VCaP (cell line): ENCODE results near the gene EFTUD2.

Experiments
- H3K27ac ChIP-seq: fragments of 450-650 bp; 2 replicates; pipeline ENCODE4 v1.5.1; 2017
- CTCF ChIP-seq: fragments of 450-650 bp; conservative IDR thresholded peaks from 2 replicates; pipeline ENCODE4 v1.5.1; 2017; ENCODE audit warnings: mild to moderate bottlenecking, moderate library complexity

Gene EFTUD2

DNA sequence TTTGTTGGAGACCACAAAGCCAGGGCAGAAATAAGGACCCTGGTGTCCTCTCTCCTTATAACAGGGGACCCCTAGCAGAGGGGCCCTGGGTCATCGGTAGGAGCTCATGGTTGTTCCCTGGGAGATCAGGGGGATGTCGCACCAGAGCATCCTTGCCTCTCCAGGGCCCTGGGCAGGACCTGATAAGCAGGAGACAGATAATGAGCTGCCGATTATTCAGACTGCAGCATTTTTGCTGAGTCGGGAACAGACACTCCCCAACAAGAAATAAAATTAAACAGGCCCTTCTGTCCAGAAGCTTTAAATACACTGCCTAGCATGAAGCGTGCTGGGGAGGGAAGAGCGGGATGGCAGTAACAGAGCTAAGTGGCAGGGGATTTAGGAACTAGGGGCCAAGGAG is 31.4 kb upstream of the EFTUD2 start:
- H3K27ac ChIP-seq = no peak overlapping the region
- TF ChIP-seq CTCF = no peak

- TF ChIP-seq CTCF = no peak
- H3K27ac ChIP-seq = no peak overlapping the region
Observed at GRCh38 chr17:44928950-44929720, 29.9 kb upstream of the EFTUD2 start.

- no peak overlapping the region for H3K27ac ChIP-seq
- TF ChIP-seq CTCF = no peak
Observed at GRCh38 chr17:44928136-44928535, 28.9 kb upstream of the EFTUD2 start.

DNA sequence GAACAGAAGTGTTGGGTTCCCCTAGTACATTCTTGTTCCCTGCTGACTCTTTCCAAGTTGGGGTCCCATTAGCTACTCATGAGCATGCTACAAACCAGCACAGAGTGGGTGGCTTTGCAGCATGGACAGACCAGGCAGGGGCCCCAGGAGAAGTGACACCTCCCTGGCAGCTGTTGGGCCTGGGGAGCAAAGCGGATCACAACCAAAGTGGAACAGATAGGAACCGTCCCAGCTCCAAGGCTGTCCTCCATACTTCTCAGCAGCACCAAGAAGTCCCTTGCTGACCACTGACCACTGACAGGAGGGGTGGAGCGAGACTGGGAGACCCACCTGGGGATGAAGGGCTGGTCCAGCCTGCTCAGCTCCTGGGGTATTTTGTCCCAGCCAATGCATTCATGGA is 28.5 kb upstream of the EFTUD2 start:
- TF ChIP-seq CTCF = no peak
- H3K27ac ChIP-seq = no peak overlapping the region

DNA sequence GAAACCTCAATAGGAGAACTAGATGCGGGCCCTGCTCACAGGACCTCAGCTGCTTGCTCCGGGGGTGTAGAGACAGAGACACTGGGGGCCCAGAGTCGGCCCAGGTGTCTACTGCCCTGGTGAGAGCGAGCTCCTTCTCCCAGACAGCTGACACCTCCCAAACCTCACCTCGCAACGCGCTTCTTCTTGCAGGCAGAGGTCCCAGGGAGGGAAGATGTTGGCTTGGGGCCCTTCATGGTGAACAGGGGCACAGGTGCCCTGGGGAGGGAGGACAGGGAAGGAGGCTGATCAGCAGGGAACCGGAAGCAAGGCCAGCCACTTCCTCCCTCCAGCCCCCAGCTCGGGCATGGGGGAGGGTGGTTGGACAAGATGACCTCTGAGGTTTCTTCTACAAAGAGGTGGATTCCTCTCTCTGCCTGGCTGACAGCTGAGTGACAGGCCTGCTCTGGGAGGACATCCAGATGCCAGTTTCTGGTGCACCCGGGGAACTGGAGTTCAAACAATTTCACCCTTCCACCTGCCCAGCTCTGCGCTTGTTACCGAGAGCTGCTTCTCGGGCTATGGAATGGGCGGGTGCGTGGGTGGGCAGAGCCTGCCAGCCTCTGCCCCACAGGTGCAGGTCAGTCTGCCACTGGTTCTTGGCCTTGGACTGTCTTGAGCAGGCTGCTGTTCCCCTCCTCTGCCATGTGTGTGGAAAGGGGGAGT is 27.7 kb upstream of the EFTUD2 start:
- H3K27ac ChIP-seq = no peak overlapping the region
- no peak for TF ChIP-seq CTCF

DNA sequence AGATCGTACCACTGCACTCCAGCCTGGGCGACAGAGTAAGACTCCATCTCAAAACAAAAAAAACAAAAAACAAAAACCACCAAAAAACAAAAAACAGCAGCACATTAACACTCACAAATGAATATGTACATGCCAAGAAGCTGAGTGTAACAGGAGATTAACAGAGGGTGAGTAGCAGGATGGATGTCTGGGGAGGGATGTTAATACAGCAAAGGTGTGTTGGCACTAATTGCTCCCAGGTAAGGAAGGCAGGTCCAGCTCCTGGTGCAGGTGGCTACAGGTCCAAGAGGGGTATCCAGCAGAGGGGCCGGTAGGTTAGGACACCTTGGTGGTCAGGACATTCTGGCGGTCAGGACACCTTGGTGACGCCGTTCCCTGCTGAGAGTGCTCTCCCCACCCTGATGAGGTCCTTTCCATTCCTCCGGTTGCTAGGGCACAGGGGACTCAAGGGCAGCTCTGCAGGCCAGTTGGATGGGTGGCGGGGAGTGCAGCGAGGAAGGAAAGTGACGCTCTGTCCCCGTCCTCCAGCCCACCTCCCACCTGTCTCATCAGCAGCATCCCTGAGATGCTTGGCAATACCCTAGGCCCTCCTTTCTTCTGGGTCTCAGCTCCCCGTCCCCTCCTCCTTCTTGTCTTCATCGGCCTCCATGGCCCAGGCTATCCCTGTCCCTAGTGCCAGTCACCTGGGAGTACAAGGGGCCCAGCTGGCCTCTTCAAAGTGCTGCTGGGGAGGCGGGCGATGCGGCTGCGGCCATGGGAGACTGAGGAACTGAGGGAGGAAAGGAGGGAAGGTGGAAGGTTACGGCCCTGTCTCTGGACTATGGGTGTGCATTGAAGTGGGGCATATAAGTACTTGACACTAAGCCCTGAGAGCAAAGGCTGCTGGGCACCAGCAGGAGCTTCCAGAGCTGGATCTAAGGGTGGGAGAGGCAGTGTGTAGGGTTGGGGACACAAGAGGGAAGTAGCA is 26.8 kb upstream of the EFTUD2 start:
- no peak for TF ChIP-seq CTCF

GRCh38 chr17:44924107-44924544 is 24.9 kb upstream of the EFTUD2 start:
- TF ChIP-seq CTCF = no peak
- peak overlapping the region; percentile 47 for H3K27ac ChIP-seq

More for the DNA sequence above, 26.8 kb upstream of the EFTUD2 start:
- H3K27ac ChIP-seq = no peak overlapping the region
